PC-9 (cell line): ENCODE data around the gene HBP1. TPM values are rescaled to one million over a fixed set of nuclear protein-coding genes. Genes with fewer than 3 reads are reported as not detected.

Source experiments
- BruUV-seq: library from RNA; stranded (reverse); fragments of 400-500 nt; replicated peaks from 2 replicates; lab custom pipeline; 2021; lab: Mats Ljungman, UMichigan
- CTCF ChIA-PET: fragments of 300-600 bp; sonication (Branson Sonifier 250); formaldehyde crosslinking; loops from one replicate; lab custom pipeline; 2022; ENCODE audit warnings: antibody characterized with exemption; lab: Charles Lee
- POLR2A ChIA-PET: fragments of 300-600 bp; sonication (Branson Sonifier 250); formaldehyde crosslinking; loops from one replicate; lab custom pipeline; 2022; ENCODE audit warnings: antibody characterized with exemption; ENCODE audit not compliant: unreplicated experiment; lab: Charles Lee
- DNase-seq, 2 experiments: peaks; one replicate each; pipeline versions ENCODE4 v3.0.0 to v3.0.0-alpha.2; 2015 to 2022; ENCODE audit warnings: mixed read lengths in 1 of 2
- H2AFZ ChIP-seq: fragments of 200-600 bp; sonication (generic); 2 replicates; pipeline ENCODE4 v1.8.1; 2017; ENCODE audit warnings: antibody characterized with exemption
- H3F3A ChIP-seq: fragments of 200-600 bp; sonication (generic); 2 replicates; pipeline ENCODE4 v1.8.1; 2017; ENCODE audit warnings: antibody characterized with exemption, mild to moderate bottlenecking, low read depth; ENCODE audit not compliant: insufficient read depth
- H3K27ac ChIP-seq: fragments of 200-600 bp; sonication (generic); 2 replicates; pipeline ENCODE4 v1.6.1; 2016; ENCODE audit warnings: mixed run types
- H3K27me3 ChIP-seq: fragments of 200-600 bp; sonication (generic); 2 replicates; pipeline ENCODE4 v1.6.1; 2016; ENCODE audit warnings: low read depth, mixed run types; ENCODE audit not compliant: insufficient read depth
- H3K36me3 ChIP-seq: fragments of 200-600 bp; sonication (generic); 2 replicates; pipeline ENCODE4 v1.6.1; 2016; ENCODE audit warnings: low read depth, mixed run types
- H3K4me1 ChIP-seq: fragments of 200-600 bp; sonication (generic); replicated peaks from 2 replicates; pipeline ENCODE4 v1.6.1; 2016; ENCODE audit warnings: mixed run types; ENCODE audit not compliant: insufficient read depth
- H3K4me2 ChIP-seq: fragments of 200-600 bp; sonication (generic); 2 replicates; pipeline ENCODE4 v1.6.1; 2017; ENCODE audit warnings: mixed run types
- H3K4me3 ChIP-seq: fragments of 200-600 bp; sonication (generic); 2 replicates; pipeline ENCODE4 v1.6.1; 2016; ENCODE audit warnings: mixed run types
- H3K79me2 ChIP-seq: fragments of 200-600 bp; sonication (generic); 2 replicates; pipeline ENCODE4 v1.6.1; 2017; ENCODE audit warnings: low read depth, mixed run types
- H3K9me2 ChIP-seq: fragments of 200-600 bp; sonication (generic); 2 replicates; pipeline ENCODE4 v1.8.1; 2017; ENCODE audit warnings: mild to moderate bottlenecking; ENCODE audit not compliant: insufficient read depth
- H3K9me3 ChIP-seq: fragments of 200-600 bp; sonication (generic); 2 replicates; pipeline ENCODE4 v1.8.1; 2016; ENCODE audit warnings: low read depth; ENCODE audit not compliant: insufficient read depth
- H4K20me1 ChIP-seq: fragments of 200-600 bp; sonication (generic); 2 replicates; pipeline ENCODE4 v1.8.1; 2017; ENCODE audit not compliant: insufficient read depth
- CTCF ChIP-seq: fragments of 200-600 bp; sonication (generic); conservative IDR thresholded peaks from 2 replicates; pipeline ENCODE4 v1.6.1; 2017; ENCODE audit warnings: mixed run types, antibody characterized with exemption, mild to moderate bottlenecking, moderate library complexity
- EZH2 ChIP-seq: fragments of 200-600 bp; sonication (generic); IDR thresholded peaks from 2 replicates; pipeline ENCODE4 v1.8.0; 2017; ENCODE audit warnings: antibody characterized with exemption, low read depth
- intact Hi-C: fragments of 100-400 bp; cut with micrococcal nuclease; formaldehyde crosslinking; loops from one replicate; pipeline ENCODE4 v1.10.0; 2022; ENCODE audit not compliant: unreplicated experiment
- total RNA-seq: library from RNA; stranded (reverse); gene quantifications from 2 replicates; pipeline ENCODE4 v1.2.3, GENCODE V29; 2021

HBP1 gene
- total RNA-seq, 1 experiment from 2014 or later = 60.0 TPM

DNA sequence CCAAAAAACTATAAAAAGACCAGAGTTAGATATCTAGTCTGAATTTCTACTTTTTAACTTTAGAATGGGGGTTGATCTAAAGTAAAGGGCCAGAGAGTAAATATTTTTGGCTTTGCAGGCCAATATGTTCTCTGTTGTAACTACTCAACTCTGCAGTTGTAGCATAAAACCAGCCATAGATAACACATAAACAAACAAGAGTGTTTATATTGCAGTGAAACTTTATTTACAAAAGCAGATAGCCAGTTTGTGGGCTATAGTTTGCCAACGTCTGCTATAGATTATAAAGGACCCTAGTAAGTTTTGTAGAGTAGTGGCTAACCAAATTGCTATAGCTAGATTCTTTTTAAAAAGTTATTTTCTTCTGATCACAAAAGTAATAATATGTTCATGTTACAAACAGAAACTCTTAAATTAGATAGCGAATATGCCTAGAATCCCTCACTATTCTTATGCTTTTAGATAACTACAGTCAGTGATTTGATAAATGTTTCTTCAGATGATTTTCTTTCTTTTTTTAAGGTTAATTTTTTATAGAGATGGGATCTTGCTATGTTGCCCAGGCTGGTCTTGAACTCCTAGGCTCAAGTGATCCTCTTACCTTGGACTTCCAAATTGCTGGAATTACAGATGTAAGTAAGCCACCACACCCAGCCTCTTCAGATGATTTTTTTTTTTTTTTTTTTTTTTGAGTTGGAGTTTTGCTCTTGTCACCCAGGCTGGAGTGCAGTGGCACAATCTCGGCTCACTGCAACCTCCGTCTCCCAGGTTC lies 23.6 kb upstream of the HBP1 start:
- no peaks in the 10 kb centered on the region for H3K9me2 ChIP-seq
- TF ChIP-seq EZH2 (no peak), CTCF (no peak)
- H3K36me3 ChIP-seq = no peaks in the 10 kb centered on the region
- no peak overlapping the region for H3K27ac ChIP-seq
- ChIA-PET POLR2A (no interaction called here), CTCF (no interaction called here)
- H3K4me1 ChIP-seq = 0 out of 2 replicates have a peak, but pooled peaks cover 7% of the 10 kb centered on the region
- H3K79me2 ChIP-seq = no peaks in the 10 kb centered on the region
- DNase-seq = no peak
- H3F3A ChIP-seq = peaks cover 4% of the 10 kb centered on the region; the same call in 1 of the 2 replicates
- no peaks in the 10 kb centered on the region for H3K9me3 ChIP-seq
- H3K4me3 ChIP-seq = no peak overlapping the region
- intact Hi-C loops = no loop called here
- no peaks in the 10 kb centered on the region for H4K20me1 ChIP-seq
- no peak overlapping the region for H3K4me2 ChIP-seq
- H2AFZ ChIP-seq = no peak overlapping the region
- no TSS peak for BruUV-seq
- H3K27me3 ChIP-seq = no peaks in the 10 kb centered on the region

- ChIA-PET CTCF (interaction anchor here (0.5 to 2.1 kb wide), 8 partner anchors 20 to 572 kb away, joined by 3 to 16 read pairs (median 4); partner anchors contain the start of gene HBP1), POLR2A (interaction anchor here (0.7 to 1.0 kb wide), 2 partner anchors 372 to 718 kb away, joined by 4 to 5 read pairs; no protein-coding TSS in a partner anchor)
- no TSS peak for BruUV-seq
- peak overlapping the region; percentile 53 for H3K4me3 ChIP-seq
- no peak overlapping the region for H3K27ac ChIP-seq
- H3K4me2 ChIP-seq = peak overlapping the region; percentile 86
- H4K20me1 ChIP-seq = no peaks in the 10 kb centered on the region
- no peaks in the 10 kb centered on the region for H3K27me3 ChIP-seq
- H3K79me2 ChIP-seq = no peaks in the 10 kb centered on the region
- H3K9me2 ChIP-seq = no peaks in the 10 kb centered on the region
- H3F3A ChIP-seq = peaks cover 4% of the 10 kb centered on the region; the same call in 1 of the 2 replicates
- peak in 1 of 2 experiments; percentile 17 for DNase-seq
- intact Hi-C loops = loop anchor here (2.0 kb wide), 2 partner anchors 355 to 605 kb away; no protein-coding TSS in a partner anchor
- H2AFZ ChIP-seq = peak overlapping the region; percentile 78
- peaks cover 12% of the 10 kb centered on the region; the same call in 1 of the 2 replicates for H3K4me1 ChIP-seq
- H3K9me3 ChIP-seq = no peaks in the 10 kb centered on the region
- H3K36me3 ChIP-seq = no peaks in the 10 kb centered on the region
- TF ChIP-seq CTCF = peak; percentile 78
- TF ChIP-seq EZH2 = no peak
Observed at GRCh38 chr7:107147464-107148393, 21.1 kb upstream of the HBP1 start.

DNA sequence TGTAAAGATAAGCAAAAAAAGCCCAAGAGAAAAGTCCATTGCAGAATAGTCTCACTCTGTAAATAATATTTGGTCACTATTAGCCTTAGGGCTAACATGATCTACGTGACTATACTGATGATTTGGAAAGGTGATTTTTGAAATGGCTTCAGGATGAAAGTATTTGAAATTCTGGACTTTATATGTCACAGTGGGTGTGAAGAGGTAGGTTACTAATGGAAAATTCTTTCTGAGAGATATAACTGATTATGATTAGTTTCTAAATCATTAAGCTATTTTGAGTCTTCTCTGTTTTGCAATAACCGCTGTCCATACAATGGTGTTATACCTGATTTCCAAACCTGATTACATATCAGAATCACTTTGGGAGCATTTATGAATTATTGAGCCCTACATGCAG lies 20.1 kb upstream of the HBP1 start:
- ChIA-PET CTCF (interaction anchor here (0.6 to 2.1 kb wide), 2 partner anchors 20 to 207 kb away, joined by 3 to 16 read pairs; partner anchors contain the start of gene HBP1), POLR2A (no interaction called here)
- H3K79me2 ChIP-seq = no peaks in the 10 kb centered on the region
- no peak overlapping the region for H2AFZ ChIP-seq
- peaks cover 12% of the 10 kb centered on the region; the same call in 1 of the 2 replicates for H3K4me1 ChIP-seq
- H3K36me3 ChIP-seq = no peaks in the 10 kb centered on the region
- no peak overlapping the region for H3K4me2 ChIP-seq
- H3K9me2 ChIP-seq = no peaks in the 10 kb centered on the region
- no peak overlapping the region for H3K27ac ChIP-seq
- peaks cover 4% of the 10 kb centered on the region; the same call in 1 of the 2 replicates for H3F3A ChIP-seq
- intact Hi-C loops = no loop called here
- no peaks in the 10 kb centered on the region for H3K9me3 ChIP-seq
- BruUV-seq = no TSS peak
- no peak for TF ChIP-seq EZH2
- TF ChIP-seq CTCF = no peak
- H3K27me3 ChIP-seq = no peaks in the 10 kb centered on the region
- DNase-seq = peak in 1 of 2 experiments; percentile 64
- H4K20me1 ChIP-seq = no peaks in the 10 kb centered on the region
- no peak overlapping the region for H3K4me3 ChIP-seq
